ENCODE results near the gene NET1. TPM values are rescaled to one million over a fixed set of nuclear protein-coding genes. Genes with fewer than 3 reads are reported as not detected.
A peak's percentile ranks its signal among the peaks of the same experiment; 100 is the strongest.

NET1 gene
- total RNA-seq, 6 experiments from 2014 or later = 23.0 to 64.5 (median 38.5) TPM

DNA sequence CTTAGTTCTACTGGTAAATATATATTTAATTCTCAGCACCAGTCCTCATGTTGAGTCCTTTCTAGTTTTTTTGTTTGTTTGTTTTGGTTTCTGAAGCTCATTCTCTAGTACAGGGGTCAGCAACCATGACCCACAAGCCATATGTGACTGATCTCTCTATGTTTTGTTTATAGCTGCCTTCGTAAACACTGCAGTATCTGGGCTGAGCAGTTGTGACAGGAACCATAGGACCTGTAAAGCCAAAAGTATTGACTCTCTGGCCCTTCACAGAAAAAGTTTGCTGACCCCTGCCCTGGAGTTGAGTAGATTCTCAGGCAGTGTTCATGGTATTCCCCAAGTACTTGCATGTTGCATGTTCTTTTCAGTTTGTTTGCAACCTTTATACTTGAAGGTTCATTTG is 20.8 kb downstream of the NET1 start:
- peak; percentile 59 to 67 (median 62) for ATAC-seq
- intact Hi-C loops (cut with DNase I) = no loop called here
- 27% methylated on average over 1 of the region's 1 CpG for WGBS (ENCODE audit: insufficient coverage, low coverage, low lambda C conversion rate, missing lambda C conversion rate)

DNA sequence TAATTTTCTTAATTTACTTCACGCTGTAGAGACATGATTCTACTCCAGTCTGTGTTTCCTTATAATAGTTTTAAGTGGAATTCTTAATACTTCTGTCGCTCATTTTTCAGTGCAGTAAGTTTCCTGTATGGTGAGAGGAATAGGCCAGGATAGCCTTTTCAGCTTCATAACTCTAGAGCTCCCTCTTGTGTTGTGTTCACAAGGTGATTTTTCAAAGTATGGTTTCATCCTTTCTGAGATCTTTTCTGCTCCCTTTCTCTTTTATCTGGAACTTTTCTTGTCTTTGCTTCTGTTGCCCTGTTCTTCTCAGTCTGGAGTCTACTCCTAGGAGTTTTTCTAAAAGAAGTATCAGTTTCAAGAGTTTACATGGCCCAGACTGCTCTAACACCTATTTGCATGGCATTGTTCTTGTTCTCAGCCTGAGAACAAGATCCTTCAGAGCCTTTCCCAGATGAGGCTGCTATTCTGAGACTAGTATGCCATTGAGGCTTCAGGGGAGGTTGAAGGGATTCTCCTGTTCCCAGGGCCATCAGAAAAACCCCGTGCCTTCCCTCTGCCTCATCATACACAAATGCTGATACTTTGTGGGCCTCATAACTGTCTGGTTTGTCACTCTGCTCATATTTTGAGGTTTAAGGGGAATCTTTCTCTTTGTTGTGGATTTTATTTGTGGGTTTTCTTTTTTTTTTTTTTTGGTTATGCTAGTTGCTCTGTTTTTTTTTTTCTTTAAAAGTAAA is 21.8 kb downstream of the NET1 start:
- intact Hi-C loops (cut with DNase I) = no loop called here
- TF ChIP-seq, protein P1, sequence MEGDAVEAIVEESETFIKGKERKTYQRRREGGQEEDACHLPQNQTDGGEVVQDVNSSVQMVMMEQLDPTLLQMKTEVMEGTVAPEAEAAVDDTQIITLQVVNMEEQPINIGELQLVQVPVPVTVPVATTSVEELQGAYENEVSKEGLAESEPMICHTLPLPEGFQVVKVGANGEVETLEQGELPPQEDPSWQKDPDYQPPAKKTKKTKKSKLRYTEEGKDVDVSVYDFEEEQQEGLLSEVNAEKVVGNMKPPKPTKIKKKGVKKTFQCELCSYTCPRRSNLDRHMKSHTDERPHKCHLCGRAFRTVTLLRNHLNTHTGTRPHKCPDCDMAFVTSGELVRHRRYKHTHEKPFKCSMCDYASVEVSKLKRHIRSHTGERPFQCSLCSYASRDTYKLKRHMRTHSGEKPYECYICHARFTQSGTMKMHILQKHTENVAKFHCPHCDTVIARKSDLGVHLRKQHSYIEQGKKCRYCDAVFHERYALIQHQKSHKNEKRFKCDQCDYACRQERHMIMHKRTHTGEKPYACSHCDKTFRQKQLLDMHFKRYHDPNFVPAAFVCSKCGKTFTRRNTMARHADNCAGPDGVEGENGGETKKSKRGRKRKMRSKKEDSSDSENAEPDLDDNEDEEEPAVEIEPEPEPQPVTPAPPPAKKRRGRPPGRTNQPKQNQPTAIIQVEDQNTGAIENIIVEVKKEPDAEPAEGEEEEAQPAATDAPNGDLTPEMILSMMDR (IDR thresholded peaks at IDR 0.05) = peak; percentile 63 to 71 (median 68)
- TF ChIP-seq POLR2A (IDR thresholded peaks at IDR 0.05) = no peak
- WGBS (ENCODE audit: insufficient coverage, low coverage, low lambda C conversion rate, missing lambda C conversion rate) = 39% methylated on average over 3 of the region's 3 CpGs
- H3K36me3 ChIP-seq = no peaks in the 10 kb centered on the region
- ATAC-seq (peak; percentile 86 to 94 (median 91)), DNase-seq (no peak)
- H3K4me1 ChIP-seq = peaks cover 0 to 9% (median 0%) of the 10 kb centered on the region in 4 donors
- no peaks in the 10 kb centered on the region for H3K9me3 ChIP-seq
- no peak overlapping the region for H3K27ac ChIP-seq
- H3K4me3 ChIP-seq = no peak overlapping the region
- no peaks in the 10 kb centered on the region for H3K27me3 ChIP-seq

More for the DNA sequence above, 20.8 kb downstream of the NET1 start:
- Histone ChIP-seq H3K4me1 (peaks cover 0 to 9% (median 0%) of the 10 kb centered on the region in 4 donors), H3K9me3 (no peaks in the 10 kb centered on the region), H3K36me3 (no peaks in the 10 kb centered on the region), H3K27me3 (no peaks in the 10 kb centered on the region), H3K4me3 (no peak overlapping the region), H3K27ac (peak overlapping the region in 1 of 3 donors; percentile 22)
- TF ChIP-seq POLR2A (IDR thresholded peaks at IDR 0.05) = no peak
- TF ChIP-seq, protein P1 (IDR thresholded peaks at IDR 0.05) = no peak
- no peak for DNase-seq

DNA sequence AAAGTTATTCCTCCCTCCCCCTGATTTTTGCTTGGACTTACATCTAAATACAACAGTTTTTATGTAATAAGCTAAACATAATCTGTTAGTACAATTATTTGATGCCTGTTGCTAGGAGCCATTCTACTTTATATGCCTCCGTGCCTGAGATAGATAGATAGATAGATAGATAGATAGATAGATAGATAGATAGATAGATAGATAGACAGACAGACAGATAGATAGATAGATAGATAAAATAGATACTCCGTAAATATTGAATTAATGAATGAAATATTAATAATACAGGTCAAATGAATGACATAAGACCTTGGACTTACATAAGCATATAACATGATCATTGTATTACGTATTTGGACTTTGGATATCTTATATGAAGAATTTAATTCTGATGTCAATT is 23.0 kb downstream of the NET1 start:
- no peak for TF ChIP-seq POLR2A (IDR thresholded peaks at IDR 0.05)
- TF ChIP-seq, protein P1 (IDR thresholded peaks at IDR 0.05) = no peak
- 77% methylated on average over 3 of the region's 3 CpGs for WGBS (ENCODE audit: insufficient coverage, low coverage, low lambda C conversion rate, missing lambda C conversion rate)
- ATAC-seq (no peak), DNase-seq (no peak)
- Histone ChIP-seq H3K27ac (no peak overlapping the region), H3K27me3 (no peaks in the 10 kb centered on the region), H3K9me3 (no peaks in the 10 kb centered on the region), H3K36me3 (no peaks in the 10 kb centered on the region), H3K4me3 (no peak overlapping the region), H3K4me1 (peaks cover 0 to 9% (median 0%) of the 10 kb centered on the region in 4 donors)
- intact Hi-C loops (cut with DNase I) = no loop called here

DNA sequence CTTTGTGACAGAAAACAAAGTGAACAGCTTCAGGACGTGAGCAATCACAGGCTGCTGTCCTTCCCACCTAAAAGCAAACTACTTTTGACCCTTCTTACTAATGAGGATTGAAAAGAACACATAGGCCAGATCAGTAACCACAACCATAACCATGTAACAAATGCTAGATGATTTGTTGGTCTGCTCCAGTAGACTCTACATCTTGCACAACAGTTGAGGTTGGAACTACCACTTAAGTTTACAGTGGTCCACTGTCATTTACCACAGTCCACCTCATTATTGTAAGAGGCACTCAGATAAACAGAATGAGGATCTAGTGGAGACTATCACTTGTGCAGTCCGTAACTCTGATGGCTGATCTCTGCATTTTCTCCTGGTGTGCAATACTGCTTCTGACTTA is 27.8 kb downstream of the NET1 start:
- DNase-seq = no peak
- Histone ChIP-seq H3K27me3 (no peaks in the 10 kb centered on the region), H3K9me3 (no peaks in the 10 kb centered on the region), H3K4me1 (no peaks in the 10 kb centered on the region), H3K36me3 (no peaks in the 10 kb centered on the region), H3K27ac (no peak overlapping the region), H3K4me3 (no peak overlapping the region)
- no peak for ATAC-seq
- intact Hi-C loops (cut with DNase I) = loop anchor here (5.0 to 10.0 kb wide), 2 partner anchors 182 to 185 kb away; no protein-coding TSS in a partner anchor
- no peak for TF ChIP-seq POLR2A (IDR thresholded peaks at IDR 0.05)
- TF ChIP-seq, protein P1 (IDR thresholded peaks at IDR 0.05) = no peak
- 92% methylated on average over 2 of the region's 2 CpGs for WGBS (ENCODE audit: insufficient coverage, low coverage, low lambda C conversion rate, missing lambda C conversion rate)
